Femur (tissue), 1 donor: Measurements from ENCODE around the gene BMPR1B.
"Not testable (repeated sequence)": the region's sequence is repeated elsewhere in the genome, so short reads cannot be mapped to it uniquely, and the experiment has no call there.

Experiments
- DNase-seq: peaks from one replicate; pipeline ENCODE4 v3.0.0-alpha.2; 2017

BMPR1B gene

GRCh38 chr4:94763500-94763899 lies 5.7 kb downstream of the BMPR1B start:
- DNase-seq = no peak

- no peak for DNase-seq
Observed at GRCh38 chr4:94764069-94764468, 6.3 kb downstream of the BMPR1B start.

- no peak for DNase-seq
Observed at GRCh38 chr4:94765174-94765573, 7.4 kb downstream of the BMPR1B start.

GRCh38 chr4:94765648-94766047 lies 7.9 kb downstream of the BMPR1B start:
- DNase-seq = no peak

GRCh38 chr4:94766856-94767255 lies 9.1 kb downstream of the BMPR1B start:
- DNase-seq = no peak

- DNase-seq = no peak
Observed at GRCh38 chr4:94767446-94767845, 9.7 kb downstream of the BMPR1B start.

GRCh38 chr4:94782707-94783106 lies 25.0 kb downstream of the BMPR1B start:
- no peak for DNase-seq

- no peak for DNase-seq
Observed at GRCh38 chr4:94791701-94792100, 33.9 kb downstream of the BMPR1B start.

GRCh38 chr4:94798808-94799207 lies 41.1 kb downstream of the BMPR1B start:
- no peak for DNase-seq

- no peak for DNase-seq
Observed at GRCh38 chr4:94801016-94801415, 43.3 kb downstream of the BMPR1B start.

- DNase-seq = no peak
Observed at GRCh38 chr4:94802091-94802490, 44.3 kb downstream of the BMPR1B start.

- DNase-seq = no peak
Observed at GRCh38 chr4:94803181-94803580, 45.4 kb downstream of the BMPR1B start.

GRCh38 chr4:94804650-94805049 lies 46.9 kb downstream of the BMPR1B start:
- no peak for DNase-seq

- no peak for DNase-seq
Observed at GRCh38 chr4:94806376-94806775, 48.6 kb downstream of the BMPR1B start.

GRCh38 chr4:94811643-94812042 lies 53.9 kb downstream of the BMPR1B start:
- no peak for DNase-seq

- DNase-seq = no peak
Observed at GRCh38 chr4:94813221-94813620, 55.5 kb downstream of the BMPR1B start.

GRCh38 chr4:94814237-94814636 lies 56.5 kb downstream of the BMPR1B start:
- no peak for DNase-seq

GRCh38 chr4:94819371-94820168 lies 61.8 kb downstream of the BMPR1B start:
- DNase-seq = no peak

- DNase-seq = peak; percentile 23
Observed at GRCh38 chr4:94826206-94826605, 68.5 kb downstream of the BMPR1B start.

- no peak for DNase-seq
Observed at GRCh38 chr4:94827481-94828110, 69.8 kb downstream of the BMPR1B start.

GRCh38 chr4:94828882-94829281 lies 71.1 kb downstream of the BMPR1B start:
- no peak for DNase-seq

- DNase-seq = no peak
Observed at GRCh38 chr4:94831607-94832006, 73.9 kb downstream of the BMPR1B start.

GRCh38 chr4:94832329-94832728 lies 74.6 kb downstream of the BMPR1B start:
- not testable (repeated sequence) for DNase-seq

- DNase-seq = no peak
Observed at GRCh38 chr4:94833394-94833793, 75.6 kb downstream of the BMPR1B start.

GRCh38 chr4:94834501-94834900 lies 76.7 kb downstream of the BMPR1B start:
- DNase-seq = no peak
